WTC11 (cell line): Measurements from ENCODE around the gene MEGF8. TPM values are rescaled to one million over a fixed set of nuclear protein-coding genes. Genes with fewer than 3 reads are reported as not detected.
A peak's percentile ranks its signal among the peaks of the same experiment; 100 is the strongest.

Source experiments
- ATAC-seq: fragments of 200-7000 bp; cut with Tn5 transposase; 2 replicates; pipeline ENCODE4 v1.10.0; 2021; ENCODE audit warnings: mild to moderate bottlenecking, moderate library complexity
- CTCF ChIA-PET: fragments of 300-600 bp; sonication (Branson Sonifier 250); formaldehyde crosslinking; loops from one replicate; lab custom pipeline; 2021; ENCODE audit warnings: antibody characterized with exemption; lab: Charles Lee
- POLR2A ChIA-PET: fragments of 350-600 bp; sonication (Branson Sonifier 250); formaldehyde crosslinking; loops from one replicate; lab custom pipeline; 2021; ENCODE audit warnings: antibody characterized with exemption; lab: Charles Lee
- DNase-seq: peaks from one replicate; pipeline ENCODE4 v3.0.0; 2021; ENCODE audit warnings: low spot score
- H3K27ac Mint-ChIP-seq: 2 replicates; pipeline ENCODE4 v1.8.0; 2021; ENCODE audit warnings: mixed read lengths
- H3K27me3 Mint-ChIP-seq: 2 replicates; pipeline ENCODE4 v1.8.0; 2021; ENCODE audit warnings: low read depth, mild to moderate bottlenecking, moderate library complexity, mixed read lengths
- H3K36me3 Mint-ChIP-seq: 2 replicates; pipeline ENCODE4 v1.8.0; 2021; ENCODE audit warnings: mixed read lengths
- H3K4me1 Mint-ChIP-seq: 2 replicates; pipeline ENCODE4 v1.8.0; 2022; ENCODE audit warnings: mixed read lengths
- H3K4me3 Mint-ChIP-seq: 2 replicates; pipeline ENCODE4 v1.8.0; 2021; ENCODE audit warnings: mild to moderate bottlenecking, moderate library complexity, mixed read lengths
- H3K9me3 Mint-ChIP-seq: 2 replicates; pipeline ENCODE4 v1.8.0; 2021; ENCODE audit warnings: mixed read lengths
- AFF4 ChIP-seq: sonication (generic); formaldehyde crosslinking; IDR thresholded peaks from 2 replicates; pipeline ENCODE4 v1.8.1; 2023; ENCODE audit warnings: mild to moderate bottlenecking, missing genetic modification reagents, borderline replicate concordance
- GABPB1 ChIP-seq: sonication (generic); formaldehyde crosslinking; IDR thresholded peaks from 2 replicates; pipeline ENCODE4 v1.8.1; 2023; ENCODE audit warnings: mild to moderate bottlenecking, missing genetic modification reagents
- JAZF1 ChIP-seq: fragments of 250-450 bp; sonication (Bioruptor Pico); IDR thresholded peaks from 2 replicates; pipeline ENCODE4 v1.9.0; 2021; ENCODE audit warnings: moderate library complexity, mild to moderate bottlenecking, inconsistent platforms
- KAT7 ChIP-seq: sonication (generic); formaldehyde crosslinking; IDR thresholded peaks from 2 replicates; pipeline ENCODE4 v1.8.1; 2023; ENCODE audit warnings: missing genetic modification reagents, mild to moderate bottlenecking, borderline replicate concordance
- NFATC4 ChIP-seq: fragments of 250-450 bp; sonication (Bioruptor Pico); IDR thresholded peaks from 2 replicates; pipeline ENCODE4 v1.9.0; 2021; ENCODE audit warnings: mild to moderate bottlenecking
- OVOL2 ChIP-seq: fragments of 250-450 bp; sonication (Bioruptor Pico); IDR thresholded peaks from 2 replicates; pipeline ENCODE4 v1.9.0; 2021; ENCODE audit warnings: mild to moderate bottlenecking, borderline replicate concordance
- PREB ChIP-seq: sonication (generic); formaldehyde crosslinking; IDR thresholded peaks from 2 replicates; pipeline ENCODE4 v1.8.1; 2022; ENCODE audit warnings: mild to moderate bottlenecking, missing genetic modification reagents, moderate library complexity, borderline replicate concordance
- PRRX2 ChIP-seq: fragments of 250-450 bp; sonication (Bioruptor Pico); IDR thresholded peaks from 2 replicates; pipeline ENCODE4 v1.8.0; 2021; ENCODE audit warnings: mild to moderate bottlenecking
- RELA ChIP-seq: sonication (generic); formaldehyde crosslinking; IDR thresholded peaks from 2 replicates; pipeline ENCODE4 v1.8.1; 2022; ENCODE audit warnings: missing genetic modification reagents, mild to moderate bottlenecking, borderline replicate concordance
- ZNF416 ChIP-seq: fragments of 250-450 bp; sonication (Bioruptor Pico); IDR thresholded peaks from 2 replicates; pipeline ENCODE4 v1.9.0; 2021; ENCODE audit warnings: mild to moderate bottlenecking, inconsistent platforms
- ZNF512 ChIP-seq: sonication (generic); formaldehyde crosslinking; IDR thresholded peaks from 2 replicates; pipeline ENCODE4 v1.8.1; 2022; ENCODE audit warnings: missing genetic modification reagents, borderline replicate concordance
- ZSCAN18 ChIP-seq: fragments of 250-450 bp; sonication (Bioruptor Pico); IDR thresholded peaks from 2 replicates; pipeline ENCODE4 v2.1.2; 2022; ENCODE audit warnings: mild to moderate bottlenecking, moderate library complexity
- total RNA-seq: library from RNA; stranded (reverse); gene quantifications from 3 replicates; pipeline ENCODE4 v1.2.3, GENCODE V29; 2021
- TF ChIP-seq, protein P1 (sequence below): fragments of 250-450 bp; sonication (Bioruptor Pico); IDR thresholded peaks from 2 replicates; pipeline ENCODE4 v1.9.0; 2021; ENCODE audit warnings: moderate library complexity, mild to moderate bottlenecking, inconsistent platforms, borderline replicate concordance
- TF ChIP-seq, protein P2 (sequence below): fragments of 250-450 bp; sonication (Bioruptor Pico); conservative IDR thresholded peaks from 2 replicates; pipeline ENCODE4 v1.9.0; 2021; ENCODE audit warnings: mild to moderate bottlenecking
- TF ChIP-seq, protein P3 (sequence below): sonication (generic); formaldehyde crosslinking; IDR thresholded peaks from 2 replicates; pipeline ENCODE4 v1.8.1; 2023; ENCODE audit warnings: mild to moderate bottlenecking, missing genetic modification reagents, moderate library complexity
- TF ChIP-seq, protein P4 (sequence below): sonication (generic); formaldehyde crosslinking; IDR thresholded peaks from 2 replicates; pipeline ENCODE4 v1.8.0; 2023; ENCODE audit warnings: missing genetic modification reagents, mild to moderate bottlenecking, borderline replicate concordance
- TF ChIP-seq, protein P5 (sequence below): fragments of 250-450 bp; sonication (Bioruptor Pico); IDR thresholded peaks from 2 replicates; pipeline ENCODE4 v1.9.0; 2021; ENCODE audit warnings: mild to moderate bottlenecking
- TF ChIP-seq, protein P6 (sequence below): sonication (generic); formaldehyde crosslinking; IDR thresholded peaks from 2 replicates; pipeline ENCODE4 v1.8.1; 2022; ENCODE audit warnings: mild to moderate bottlenecking, moderate library complexity, missing genetic modification reagents

The MEGF8 gene
- total RNA-seq, 1 experiment from 2014 or later = 42.1 TPM

DNA sequence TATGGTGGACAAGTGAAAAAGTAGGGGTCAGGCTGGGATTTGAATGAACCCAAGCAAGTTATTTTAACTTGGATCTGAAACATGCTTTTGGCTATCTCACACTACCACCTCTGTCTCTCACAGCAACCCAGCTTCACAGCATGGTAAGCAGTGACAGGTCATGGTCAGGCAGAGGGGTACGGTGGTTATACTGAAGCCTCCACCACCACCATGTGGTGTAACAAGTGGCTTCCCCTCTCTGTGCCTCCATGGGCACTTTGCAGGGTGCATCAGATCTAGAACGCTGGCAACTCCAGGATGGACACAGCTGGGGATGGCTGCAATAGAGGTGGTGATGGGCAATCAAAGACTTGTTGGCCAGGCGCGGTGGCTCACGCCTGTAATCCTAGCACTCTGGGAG, 13.1 kb upstream of the MEGF8 start:
- no peak for ATAC-seq
- no peak for DNase-seq
- Mint-ChIP-seq H3K36me3 (no peaks in the 10 kb centered on the region), H3K4me3 (peak overlapping the region; percentile 80), H3K27me3 (peaks cover 26% of the 10 kb centered on the region)
- CTCF ChIA-PET = interaction anchor here (1.5 kb wide), 1 partner anchor 31 kb away, joined by 4 read pairs; no protein-coding TSS in a partner anchor
- POLR2A ChIA-PET = no interaction called here
- TF ChIP-seq PREB (CRISPR knock-in tag) (no peak), PRRX2 (no peak), KAT7 (no peak), ZNF512 (no peak), ZNF416 (CRISPR knock-in tag) (no peak), OVOL2 (CRISPR knock-in tag) (no peak), JAZF1 (CRISPR knock-in tag) (no peak), GABPB1 (CRISPR knock-in tag) (no peak), NFATC4 (CRISPR knock-in tag) (no peak), RELA (CRISPR knock-in tag) (no peak), AFF4 (CRISPR knock-in tag) (no peak), ZSCAN18 (no peak)
- TF ChIP-seq, protein P1, sequence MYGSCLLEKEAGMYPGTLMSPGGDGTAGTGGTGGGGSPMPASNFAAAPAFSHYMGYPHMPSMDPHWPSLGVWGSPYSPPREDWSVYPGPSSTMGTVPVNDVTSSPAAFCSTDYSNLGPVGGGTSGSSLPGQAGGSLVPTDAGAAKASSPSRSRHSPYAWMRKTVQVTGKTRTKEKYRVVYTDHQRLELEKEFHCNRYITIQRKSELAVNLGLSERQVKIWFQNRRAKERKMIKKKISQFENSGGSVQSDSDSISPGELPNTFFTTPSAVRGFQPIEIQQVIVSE (CRISPR knock-in tag) = no peak
- TF ChIP-seq, protein P2, sequence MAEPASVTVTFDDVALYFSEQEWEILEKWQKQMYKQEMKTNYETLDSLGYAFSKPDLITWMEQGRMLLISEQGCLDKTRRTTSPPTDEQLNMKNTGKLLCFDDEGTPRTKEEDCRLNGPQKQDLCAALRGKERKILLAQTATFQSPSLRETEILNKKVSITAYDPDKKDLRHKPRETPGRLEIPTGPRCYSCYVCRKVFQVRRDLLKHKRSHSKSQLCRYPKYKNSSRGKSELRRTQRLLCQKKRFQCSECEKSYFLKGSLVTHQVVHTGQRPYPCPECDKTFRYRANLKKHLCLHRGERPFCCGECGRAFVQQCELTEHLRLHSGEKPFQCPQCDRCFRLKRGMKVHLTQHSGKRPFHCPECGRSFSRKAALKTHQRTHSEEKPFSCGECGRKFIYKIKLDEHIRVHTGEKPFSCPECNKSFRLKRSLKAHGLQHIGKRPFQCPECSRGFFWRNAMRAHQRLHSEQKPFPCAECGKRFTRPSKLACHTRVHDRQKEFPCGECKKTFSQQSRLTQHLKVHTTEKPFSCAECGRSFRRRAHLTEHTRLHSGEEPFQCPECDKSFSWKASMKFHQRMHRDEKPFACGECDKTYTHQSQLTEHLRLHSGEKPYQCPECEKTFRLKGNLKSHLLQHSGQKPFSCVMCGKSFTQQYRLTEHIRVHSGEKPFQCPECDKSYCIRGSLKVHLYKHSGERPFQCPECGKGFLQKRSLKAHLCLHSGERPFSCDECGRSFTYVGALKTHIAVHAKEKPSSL (CRISPR knock-in tag) = no peak
- TF ChIP-seq, protein P3, sequence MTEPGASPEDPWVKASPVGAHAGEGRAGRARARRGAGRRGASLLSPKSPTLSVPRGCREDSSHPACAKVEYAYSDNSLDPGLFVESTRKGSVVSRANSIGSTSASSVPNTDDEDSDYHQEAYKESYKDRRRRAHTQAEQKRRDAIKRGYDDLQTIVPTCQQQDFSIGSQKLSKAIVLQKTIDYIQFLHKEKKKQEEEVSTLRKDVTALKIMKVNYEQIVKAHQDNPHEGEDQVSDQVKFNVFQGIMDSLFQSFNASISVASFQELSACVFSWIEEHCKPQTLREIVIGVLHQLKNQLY (CRISPR knock-in tag) = no peak
- TF ChIP-seq, protein P4, sequence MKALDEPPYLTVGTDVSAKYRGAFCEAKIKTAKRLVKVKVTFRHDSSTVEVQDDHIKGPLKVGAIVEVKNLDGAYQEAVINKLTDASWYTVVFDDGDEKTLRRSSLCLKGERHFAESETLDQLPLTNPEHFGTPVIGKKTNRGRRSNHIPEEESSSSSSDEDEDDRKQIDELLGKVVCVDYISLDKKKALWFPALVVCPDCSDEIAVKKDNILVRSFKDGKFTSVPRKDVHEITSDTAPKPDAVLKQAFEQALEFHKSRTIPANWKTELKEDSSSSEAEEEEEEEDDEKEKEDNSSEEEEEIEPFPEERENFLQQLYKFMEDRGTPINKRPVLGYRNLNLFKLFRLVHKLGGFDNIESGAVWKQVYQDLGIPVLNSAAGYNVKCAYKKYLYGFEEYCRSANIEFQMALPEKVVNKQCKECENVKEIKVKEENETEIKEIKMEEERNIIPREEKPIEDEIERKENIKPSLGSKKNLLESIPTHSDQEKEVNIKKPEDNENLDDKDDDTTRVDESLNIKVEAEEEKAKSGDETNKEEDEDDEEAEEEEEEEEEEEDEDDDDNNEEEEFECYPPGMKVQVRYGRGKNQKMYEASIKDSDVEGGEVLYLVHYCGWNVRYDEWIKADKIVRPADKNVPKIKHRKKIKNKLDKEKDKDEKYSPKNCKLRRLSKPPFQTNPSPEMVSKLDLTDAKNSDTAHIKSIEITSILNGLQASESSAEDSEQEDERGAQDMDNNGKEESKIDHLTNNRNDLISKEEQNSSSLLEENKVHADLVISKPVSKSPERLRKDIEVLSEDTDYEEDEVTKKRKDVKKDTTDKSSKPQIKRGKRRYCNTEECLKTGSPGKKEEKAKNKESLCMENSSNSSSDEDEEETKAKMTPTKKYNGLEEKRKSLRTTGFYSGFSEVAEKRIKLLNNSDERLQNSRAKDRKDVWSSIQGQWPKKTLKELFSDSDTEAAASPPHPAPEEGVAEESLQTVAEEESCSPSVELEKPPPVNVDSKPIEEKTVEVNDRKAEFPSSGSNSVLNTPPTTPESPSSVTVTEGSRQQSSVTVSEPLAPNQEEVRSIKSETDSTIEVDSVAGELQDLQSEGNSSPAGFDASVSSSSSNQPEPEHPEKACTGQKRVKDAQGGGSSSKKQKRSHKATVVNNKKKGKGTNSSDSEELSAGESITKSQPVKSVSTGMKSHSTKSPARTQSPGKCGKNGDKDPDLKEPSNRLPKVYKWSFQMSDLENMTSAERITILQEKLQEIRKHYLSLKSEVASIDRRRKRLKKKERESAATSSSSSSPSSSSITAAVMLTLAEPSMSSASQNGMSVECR (CRISPR knock-in tag) = no peak
- TF ChIP-seq, protein P5, sequence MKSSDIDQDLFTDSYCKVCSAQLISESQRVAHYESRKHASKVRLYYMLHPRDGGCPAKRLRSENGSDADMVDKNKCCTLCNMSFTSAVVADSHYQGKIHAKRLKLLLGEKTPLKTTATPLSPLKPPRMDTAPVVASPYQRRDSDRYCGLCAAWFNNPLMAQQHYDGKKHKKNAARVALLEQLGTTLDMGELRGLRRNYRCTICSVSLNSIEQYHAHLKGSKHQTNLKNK = no peak
- TF ChIP-seq, protein P6, sequence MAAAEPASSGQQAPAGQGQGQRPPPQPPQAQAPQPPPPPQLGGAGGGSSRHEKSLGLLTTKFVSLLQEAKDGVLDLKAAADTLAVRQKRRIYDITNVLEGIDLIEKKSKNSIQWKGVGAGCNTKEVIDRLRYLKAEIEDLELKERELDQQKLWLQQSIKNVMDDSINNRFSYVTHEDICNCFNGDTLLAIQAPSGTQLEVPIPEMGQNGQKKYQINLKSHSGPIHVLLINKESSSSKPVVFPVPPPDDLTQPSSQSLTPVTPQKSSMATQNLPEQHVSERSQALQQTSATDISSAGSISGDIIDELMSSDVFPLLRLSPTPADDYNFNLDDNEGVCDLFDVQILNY (CRISPR knock-in tag) = no peak
- TF ChIP-seq, all 79 proteins: peak for 0
- H3K27ac Mint-ChIP-seq = no peak overlapping the region
- peaks cover 14% of the 10 kb centered on the region for H3K4me1 Mint-ChIP-seq
- no peaks in the 10 kb centered on the region for H3K9me3 Mint-ChIP-seq
